Chondrocyte (in vitro differentiated cells): ENCODE data around the gene EMX2. TPM values are rescaled to one million over a fixed set of nuclear protein-coding genes. Genes with fewer than 3 reads are reported as not detected.

Experiments
- DNase-seq: peaks from one replicate; pipeline ENCODE4 v3.0.0; 2021; ENCODE audit warnings: mixed read lengths, low spot score
- H3K27ac Mint-ChIP-seq: one replicate; pipeline ENCODE4 v1.8.0; 2021; ENCODE audit warnings: mild to moderate bottlenecking, moderate library complexity, mixed read lengths; ENCODE audit not compliant: unreplicated experiment
- H3K27me3 Mint-ChIP-seq: 2 replicates; pipeline ENCODE4 v1.8.0; 2021; ENCODE audit warnings: low read depth, mixed read lengths
- H3K36me3 Mint-ChIP-seq: 2 replicates; pipeline ENCODE4 v1.8.0; 2021; ENCODE audit warnings: low read depth, mixed read lengths
- H3K4me1 Mint-ChIP-seq: 2 replicates; pipeline ENCODE4 v1.8.0; 2021; ENCODE audit warnings: low read depth, mild to moderate bottlenecking, mixed read lengths
- H3K4me3 Mint-ChIP-seq: one replicate; pipeline ENCODE4 v1.8.0; 2021; ENCODE audit warnings: mild to moderate bottlenecking, moderate library complexity, mixed read lengths; ENCODE audit not compliant: unreplicated experiment
- H3K9me3 Mint-ChIP-seq: 2 replicates; pipeline ENCODE4 v1.8.0; 2021; ENCODE audit warnings: low read depth, mixed read lengths
- CTCF ChIP-seq: fragments of 200-600 bp; sonication (generic); IDR thresholded peaks from 2 replicates; pipeline ENCODE4 v1.5.0; 2021; ENCODE audit warnings: antibody characterized with exemption, mild to moderate bottlenecking, moderate library complexity
- total RNA-seq: library from RNA; stranded (reverse); gene quantifications from 3 replicates; pipeline ENCODE4 v1.2.1, GENCODE V29; 2021

EMX2 gene
- total RNA-seq, 1 donor from 2014 or later = not detected

- no peak overlapping the region for H3K27ac Mint-ChIP-seq
- peaks cover 54% of the 10 kb centered on the region for H3K27me3 Mint-ChIP-seq
- H3K9me3 Mint-ChIP-seq = no peaks in the 10 kb centered on the region
- TF ChIP-seq CTCF = no peak
- peaks cover 39% of the 10 kb centered on the region for H3K4me1 Mint-ChIP-seq
- no peak for DNase-seq
- H3K4me3 Mint-ChIP-seq = no peak overlapping the region
- H3K36me3 Mint-ChIP-seq = no peaks in the 10 kb centered on the region
Observed at GRCh38 chr10:117539903-117540639, 2.5 kb upstream of the EMX2 start.

- no peaks in the 10 kb centered on the region for H3K9me3 Mint-ChIP-seq
- H3K36me3 Mint-ChIP-seq = peaks cover under 1% of the 10 kb centered on the region
- H3K27me3 Mint-ChIP-seq = peaks cover 52% of the 10 kb centered on the region
Observed at GRCh38 chr10:117540640-117541404, 1.7 kb upstream of the EMX2 start.

GRCh38 chr10:117541405-117541908 is 1.1 kb upstream of the EMX2 start:
- no peak overlapping the region for H3K27ac Mint-ChIP-seq
- peaks cover 3% of the 10 kb centered on the region for H3K36me3 Mint-ChIP-seq
- DNase-seq = no peak

More at GRCh38 chr10:117540640-117541404, 1.7 kb upstream of the EMX2 start:
- no peak overlapping the region for H3K27ac Mint-ChIP-seq
- H3K4me1 Mint-ChIP-seq = peaks cover 36% of the 10 kb centered on the region
- H3K4me3 Mint-ChIP-seq = no peak overlapping the region
- no peak for TF ChIP-seq CTCF
- no peak for DNase-seq

GRCh38 chr10:117541909-117542705 is 439 bp upstream of the EMX2 start:
- peak overlapping the region; percentile 42 for H3K4me3 Mint-ChIP-seq
- peaks cover 55% of the 10 kb centered on the region for H3K27me3 Mint-ChIP-seq
- TF ChIP-seq CTCF = no peak
- peaks cover 41% of the 10 kb centered on the region for H3K4me1 Mint-ChIP-seq
- no peaks in the 10 kb centered on the region for H3K9me3 Mint-ChIP-seq
- H3K27ac Mint-ChIP-seq = no peak overlapping the region
- DNase-seq = no peak
- peaks cover 3% of the 10 kb centered on the region for H3K36me3 Mint-ChIP-seq

More at GRCh38 chr10:117541405-117541908, 1.1 kb upstream of the EMX2 start:
- peak overlapping the region; percentile 37 for H3K4me3 Mint-ChIP-seq
- H3K4me1 Mint-ChIP-seq = peaks cover 41% of the 10 kb centered on the region
- H3K9me3 Mint-ChIP-seq = no peaks in the 10 kb centered on the region
- TF ChIP-seq CTCF = no peak
- H3K27me3 Mint-ChIP-seq = peaks cover 52% of the 10 kb centered on the region
